Nephron progenitor cell (in vitro differentiated cells): ENCODE data around the gene MAGEA12.
"Not testable (repeated sequence)": the region's sequence is repeated elsewhere in the genome, so short reads cannot be mapped to it uniquely, and the experiment has no call there.

Experiments
- DNase-seq: peaks from one replicate; pipeline ENCODE4 v3.0.0; 2021
- H3K27ac Mint-ChIP-seq: 2 replicates; pipeline ENCODE4 v1.8.0; 2021; ENCODE audit warnings: mild to moderate bottlenecking, moderate library complexity, mixed read lengths
- H3K27me3 Mint-ChIP-seq: 2 replicates; pipeline ENCODE4 v1.8.0; 2021; ENCODE audit warnings: mild to moderate bottlenecking, low read depth, mixed read lengths; ENCODE audit not compliant: poor library complexity
- H3K36me3 Mint-ChIP-seq: 2 replicates; pipeline ENCODE4 v1.8.0; 2021; ENCODE audit warnings: low read depth, mixed read lengths
- H3K4me1 Mint-ChIP-seq: 2 replicates; pipeline ENCODE4 v1.8.0; 2021; ENCODE audit warnings: mixed read lengths
- H3K4me3 Mint-ChIP-seq: 2 replicates; pipeline ENCODE4 v1.8.0; 2021; ENCODE audit warnings: mild to moderate bottlenecking, moderate library complexity, mixed read lengths
- H3K9me3 Mint-ChIP-seq: 2 replicates; pipeline ENCODE4 v1.8.0; 2021; ENCODE audit warnings: mild to moderate bottlenecking, moderate library complexity, mixed read lengths
- TF ChIP-seq, protein P1 (sequence below): fragments of 200-600 bp; sonication (generic); IDR thresholded peaks from 2 replicates; pipeline ENCODE4 v1.5.0; 2021; ENCODE audit warnings: antibody characterized with exemption

The MAGEA12 gene, protein sequence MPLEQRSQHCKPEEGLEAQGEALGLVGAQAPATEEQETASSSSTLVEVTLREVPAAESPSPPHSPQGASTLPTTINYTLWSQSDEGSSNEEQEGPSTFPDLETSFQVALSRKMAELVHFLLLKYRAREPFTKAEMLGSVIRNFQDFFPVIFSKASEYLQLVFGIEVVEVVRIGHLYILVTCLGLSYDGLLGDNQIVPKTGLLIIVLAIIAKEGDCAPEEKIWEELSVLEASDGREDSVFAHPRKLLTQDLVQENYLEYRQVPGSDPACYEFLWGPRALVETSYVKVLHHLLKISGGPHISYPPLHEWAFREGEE

DNA sequence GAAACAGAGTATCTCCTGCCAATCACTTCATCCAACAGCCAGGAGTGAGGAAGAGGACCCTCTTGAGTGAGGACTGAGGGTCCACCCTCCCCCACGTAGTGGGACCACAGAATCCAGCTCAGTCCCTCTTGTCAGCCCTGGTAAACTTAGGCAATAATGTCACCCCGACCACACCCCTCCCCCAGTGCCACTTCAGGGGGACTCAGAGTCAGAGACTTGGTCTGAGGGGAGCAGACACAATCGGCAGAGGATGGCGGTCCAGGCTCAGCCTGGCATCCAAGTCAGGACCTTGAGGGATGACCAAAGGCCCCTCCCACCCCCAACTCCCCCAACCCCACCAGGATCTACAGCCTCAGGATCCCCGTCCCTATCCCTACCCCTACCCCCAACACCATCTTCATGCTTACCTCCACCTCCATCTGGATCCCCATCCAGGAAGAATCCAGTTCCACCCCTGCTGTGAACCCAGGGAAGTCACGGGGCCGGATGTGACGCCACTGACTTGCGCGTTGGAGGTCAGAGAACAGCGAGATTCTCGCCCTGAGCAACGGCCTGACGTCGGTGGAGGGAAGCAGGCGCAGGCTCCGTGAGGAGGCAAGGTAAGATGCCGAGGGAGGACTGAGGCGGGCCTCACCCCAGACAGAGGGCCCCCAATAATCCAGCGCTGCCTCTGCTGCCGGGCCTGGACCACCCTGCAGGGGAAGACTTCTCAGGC lies at the start of gene MAGEA12, which contains the start of gene CSAG1:
Gene MAGEA12, plus strand, starts transcription at position 497 of the 715 bp plus-strand sequence. CDS start 2,405 bp downstream, outside the sequence.
Gene CSAG1, minus strand, starts transcription at position 461 of the 715 bp plus-strand sequence. CDS start 1,261 bp downstream, outside the sequence.
- TF ChIP-seq, protein P1, sequence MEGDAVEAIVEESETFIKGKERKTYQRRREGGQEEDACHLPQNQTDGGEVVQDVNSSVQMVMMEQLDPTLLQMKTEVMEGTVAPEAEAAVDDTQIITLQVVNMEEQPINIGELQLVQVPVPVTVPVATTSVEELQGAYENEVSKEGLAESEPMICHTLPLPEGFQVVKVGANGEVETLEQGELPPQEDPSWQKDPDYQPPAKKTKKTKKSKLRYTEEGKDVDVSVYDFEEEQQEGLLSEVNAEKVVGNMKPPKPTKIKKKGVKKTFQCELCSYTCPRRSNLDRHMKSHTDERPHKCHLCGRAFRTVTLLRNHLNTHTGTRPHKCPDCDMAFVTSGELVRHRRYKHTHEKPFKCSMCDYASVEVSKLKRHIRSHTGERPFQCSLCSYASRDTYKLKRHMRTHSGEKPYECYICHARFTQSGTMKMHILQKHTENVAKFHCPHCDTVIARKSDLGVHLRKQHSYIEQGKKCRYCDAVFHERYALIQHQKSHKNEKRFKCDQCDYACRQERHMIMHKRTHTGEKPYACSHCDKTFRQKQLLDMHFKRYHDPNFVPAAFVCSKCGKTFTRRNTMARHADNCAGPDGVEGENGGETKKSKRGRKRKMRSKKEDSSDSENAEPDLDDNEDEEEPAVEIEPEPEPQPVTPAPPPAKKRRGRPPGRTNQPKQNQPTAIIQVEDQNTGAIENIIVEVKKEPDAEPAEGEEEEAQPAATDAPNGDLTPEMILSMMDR, result no peak
- Mint-ChIP-seq H3K4me3 (no peak within 1 kb of the TSS), H3K4me1 (no peaks in the 10 kb centered on the region), H3K27ac (no peak within 1 kb of the TSS), H3K36me3 (no peaks in the 10 kb centered on the region), H3K9me3 (peaks cover 48% of the 10 kb centered on the region), H3K27me3 (peaks cover 6% of the 10 kb centered on the region)
- no peak for DNase-seq

- H3K4me3 Mint-ChIP-seq, H3K27me3 Mint-ChIP-seq, H3K4me1 Mint-ChIP-seq, H3K27ac Mint-ChIP-seq, H3K36me3 Mint-ChIP-seq, DNase-seq: not testable (repeated sequence)
- peaks cover 13% of the 10 kb centered on the region for H3K9me3 Mint-ChIP-seq
These were observed 35.3 kb upstream of the MAGEA12 start, which contains the start of gene MAGEA3 for GRCh38 chrX:152697952-152698931. MAGEA3 (plus strand) TSS chrX:152698794; CDS start chrX:152700833, 2,039 bp downstream.

- peaks cover 13% of the 10 kb centered on the region for H3K9me3 Mint-ChIP-seq
- H3K27ac Mint-ChIP-seq, result not testable (repeated sequence)
These were observed 33.2 kb upstream of the MAGEA12 start for GRCh38 chrX:152700390-152700789.

DNA sequence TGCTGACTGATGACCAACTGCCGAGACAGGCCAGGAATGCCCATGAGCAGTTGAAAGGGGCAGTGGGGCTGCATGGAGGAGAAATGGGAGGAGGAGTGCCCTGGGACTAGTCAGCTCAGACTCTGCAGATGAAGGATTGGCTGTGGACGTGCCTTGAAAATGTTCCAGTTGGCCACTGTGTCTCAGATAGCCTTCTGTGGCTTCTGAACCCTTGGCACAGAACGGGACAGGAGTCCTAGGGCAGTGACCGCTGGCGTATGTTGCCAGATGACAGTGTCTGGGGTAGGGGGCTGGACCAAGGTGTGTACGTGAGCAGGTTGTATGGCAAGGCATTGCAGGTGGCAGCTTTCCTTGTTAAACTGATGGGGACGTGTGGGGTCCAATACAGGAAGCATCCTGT lies 27.1 kb upstream of the MAGEA12 start:
- not testable (repeated sequence) for H3K27ac Mint-ChIP-seq, DNase-seq, H3K4me3 Mint-ChIP-seq, H3K9me3 Mint-ChIP-seq, H3K27me3 Mint-ChIP-seq, H3K4me1 Mint-ChIP-seq, H3K36me3 Mint-ChIP-seq

More at GRCh38 chrX:152700390-152700789, 33.2 kb upstream of the MAGEA12 start:
- not testable (repeated sequence) for H3K27me3 Mint-ChIP-seq, H3K4me3 Mint-ChIP-seq, H3K36me3 Mint-ChIP-seq, DNase-seq, H3K4me1 Mint-ChIP-seq

- H3K27ac Mint-ChIP-seq, H3K4me1 Mint-ChIP-seq, H3K27me3 Mint-ChIP-seq, DNase-seq, H3K9me3 Mint-ChIP-seq, H3K4me3 Mint-ChIP-seq, H3K36me3 Mint-ChIP-seq: not testable (repeated sequence)
These were observed 24.4 kb upstream of the MAGEA12 start, which contains the start of gene CSAG2 for GRCh38 chrX:152709173-152709572. CSAG2 (minus strand) TSS chrX:152709273; CDS start chrX:152709112, 161 bp downstream.

GRCh38 chrX:152713195-152713594 lies 20.4 kb upstream of the MAGEA12 start:
- not testable (repeated sequence) for H3K36me3 Mint-ChIP-seq, H3K4me1 Mint-ChIP-seq, H3K27ac Mint-ChIP-seq, H3K27me3 Mint-ChIP-seq, DNase-seq, H3K4me3 Mint-ChIP-seq, H3K9me3 Mint-ChIP-seq

DNA sequence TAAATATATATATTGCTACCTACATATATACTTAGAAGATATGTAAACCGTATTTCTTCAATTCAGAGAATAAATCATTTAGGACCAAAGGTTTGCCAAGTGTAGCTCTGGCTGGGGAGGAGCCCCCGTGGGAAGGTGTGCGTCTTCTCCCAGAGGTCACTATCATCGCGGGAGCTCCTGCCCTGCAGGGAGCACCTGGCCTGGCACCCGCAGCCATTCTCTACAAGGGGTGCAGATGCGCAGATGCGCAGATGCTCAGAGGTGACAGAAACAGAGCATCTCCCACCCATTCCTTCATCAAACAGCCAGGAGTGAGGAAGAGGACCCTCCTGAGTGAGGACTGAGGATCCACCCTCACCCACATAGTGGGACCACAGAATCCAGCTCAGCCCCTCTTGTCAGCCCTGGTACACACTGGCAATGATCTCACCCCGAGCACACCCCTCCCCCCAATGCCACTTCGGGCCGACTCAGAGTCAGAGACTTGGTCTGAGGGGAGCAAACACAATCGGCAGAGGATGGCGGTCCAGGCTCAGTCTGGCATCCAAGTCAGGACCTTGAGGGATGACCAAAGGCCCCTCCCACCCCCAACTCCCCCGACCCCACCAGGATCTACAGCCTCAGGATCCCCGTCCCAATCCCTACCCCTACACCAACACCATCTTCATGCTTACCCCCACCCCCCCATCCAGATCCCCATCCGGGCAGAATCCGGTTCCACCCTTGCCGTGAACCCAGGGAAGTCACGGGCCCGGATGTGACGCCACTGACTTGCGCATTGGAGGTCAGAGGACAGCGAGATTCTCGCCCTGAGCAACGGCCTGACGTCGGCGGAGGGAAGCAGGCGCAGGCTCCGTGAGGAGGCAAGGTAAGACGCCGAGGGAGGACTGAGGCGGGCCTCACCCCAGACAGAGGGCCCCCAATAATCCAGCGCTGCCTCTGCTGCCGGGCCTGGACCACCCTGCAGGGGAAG lies 19.5 kb upstream of the MAGEA12 start, which contains the start of gene MAGEA2B:
Gene MAGEA2B, plus strand, starts transcription at position 814 of the 973 bp plus-strand sequence. CDS start 2,479 bp downstream, outside the sequence.
- H3K4me3 Mint-ChIP-seq, H3K27ac Mint-ChIP-seq, H3K4me1 Mint-ChIP-seq, H3K36me3 Mint-ChIP-seq, H3K27me3 Mint-ChIP-seq, DNase-seq, H3K9me3 Mint-ChIP-seq: not testable (repeated sequence)

- Mint-ChIP-seq H3K9me3 (peaks cover 32% of the 10 kb centered on the region), H3K27me3 (peaks cover 2% of the 10 kb centered on the region), H3K4me1 (no peaks in the 10 kb centered on the region), H3K36me3 (no peaks in the 10 kb centered on the region), H3K27ac (no peak overlapping the region), H3K4me3 (no peak overlapping the region)
- DNase-seq, result no peak
- TF ChIP-seq, protein P1, result no peak
These were observed 8.1 kb upstream of the MAGEA12 start for GRCh38 chrX:152725409-152725808.

- not testable (repeated sequence) for H3K4me3 Mint-ChIP-seq, H3K36me3 Mint-ChIP-seq, H3K27ac Mint-ChIP-seq, DNase-seq, H3K4me1 Mint-ChIP-seq
- Mint-ChIP-seq H3K27me3 (peaks cover 12% of the 10 kb centered on the region), H3K9me3 (peaks cover 50% of the 10 kb centered on the region)
These were observed 744 bp downstream of the MAGEA12 start for GRCh38 chrX:152734143-152734858.
